Type B pancreatic cell (in vitro differentiated cells): ENCODE measurements around the gene PAX9. TPM values are rescaled to one million over a fixed set of nuclear protein-coding genes. Genes with fewer than 3 reads are reported as not detected.
"Not testable (repeated sequence)": the region's sequence is repeated elsewhere in the genome, so short reads cannot be mapped to it uniquely, and the experiment has no call there.

ENCODE experiments used
- DNase-seq: peaks from one replicate; pipeline ENCODE4 v3.0.0; 2021; ENCODE audit warnings: mixed read lengths; ENCODE audit not compliant: unreplicated experiment; ENCODE audit errors: extremely low spot score
- H3K27ac Mint-ChIP-seq: 2 replicates; pipeline ENCODE4 v1.8.0; 2021; ENCODE audit warnings: mild to moderate bottlenecking, mixed read lengths
- H3K27me3 Mint-ChIP-seq: 2 replicates; pipeline ENCODE4 v1.8.0; 2021; ENCODE audit warnings: mixed read lengths
- H3K36me3 Mint-ChIP-seq: 2 replicates; pipeline ENCODE4 v1.8.0; 2021; ENCODE audit warnings: mixed read lengths
- H3K4me1 Mint-ChIP-seq: one replicate; pipeline ENCODE4 v1.8.0; 2021; ENCODE audit warnings: mixed read lengths; ENCODE audit not compliant: unreplicated experiment
- H3K4me3 Mint-ChIP-seq: 2 replicates; pipeline ENCODE4 v1.8.0; 2021; ENCODE audit warnings: mild to moderate bottlenecking, mixed read lengths
- H3K9me3 Mint-ChIP-seq: 2 replicates; pipeline ENCODE4 v1.8.0; 2021; ENCODE audit warnings: mixed read lengths
- total RNA-seq: library from RNA; stranded (reverse); gene quantifications from 2 replicates; pipeline ENCODE4 v1.2.1, GENCODE V29; 2021; ENCODE audit warnings: low replicate concordance
- TF ChIP-seq, protein P1 (sequence below): fragments of 200-600 bp; sonication (generic); conservative IDR thresholded peaks from 2 replicates; pipeline ENCODE4 v1.5.0; 2021; ENCODE audit warnings: antibody characterized with exemption, mild to moderate bottlenecking

Gene PAX9
- total RNA-seq, 1 donor from 2014 or later = 5.6 TPM

DNA sequence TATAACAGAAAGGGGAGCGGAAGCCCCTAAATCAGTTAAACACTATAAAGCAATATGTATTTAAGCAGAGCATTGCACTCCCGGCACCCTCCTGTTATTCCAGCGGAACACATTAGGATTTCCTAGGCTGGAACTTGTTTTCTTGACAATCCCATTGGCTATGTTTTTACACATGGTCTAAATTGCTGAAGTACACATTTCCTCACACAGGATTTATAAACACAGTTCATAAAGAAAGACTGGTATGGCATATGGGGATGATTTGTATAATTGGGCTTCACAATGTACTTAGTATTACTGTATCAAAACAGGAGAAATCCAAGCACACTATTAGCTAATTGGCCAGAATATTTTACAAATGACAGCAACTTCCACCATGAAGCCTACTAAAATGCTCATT, 23.3 kb downstream of the PAX9 start:
- Mint-ChIP-seq H3K4me1 (peaks cover 11% of the 10 kb centered on the region), H3K9me3 (peaks cover 5% of the 10 kb centered on the region), H3K27ac (no peak overlapping the region), H3K27me3 (peaks cover 15% of the 10 kb centered on the region), H3K4me3 (no peak overlapping the region), H3K36me3 (no peaks in the 10 kb centered on the region)
- DNase-seq = no peak
- TF ChIP-seq, protein P1, sequence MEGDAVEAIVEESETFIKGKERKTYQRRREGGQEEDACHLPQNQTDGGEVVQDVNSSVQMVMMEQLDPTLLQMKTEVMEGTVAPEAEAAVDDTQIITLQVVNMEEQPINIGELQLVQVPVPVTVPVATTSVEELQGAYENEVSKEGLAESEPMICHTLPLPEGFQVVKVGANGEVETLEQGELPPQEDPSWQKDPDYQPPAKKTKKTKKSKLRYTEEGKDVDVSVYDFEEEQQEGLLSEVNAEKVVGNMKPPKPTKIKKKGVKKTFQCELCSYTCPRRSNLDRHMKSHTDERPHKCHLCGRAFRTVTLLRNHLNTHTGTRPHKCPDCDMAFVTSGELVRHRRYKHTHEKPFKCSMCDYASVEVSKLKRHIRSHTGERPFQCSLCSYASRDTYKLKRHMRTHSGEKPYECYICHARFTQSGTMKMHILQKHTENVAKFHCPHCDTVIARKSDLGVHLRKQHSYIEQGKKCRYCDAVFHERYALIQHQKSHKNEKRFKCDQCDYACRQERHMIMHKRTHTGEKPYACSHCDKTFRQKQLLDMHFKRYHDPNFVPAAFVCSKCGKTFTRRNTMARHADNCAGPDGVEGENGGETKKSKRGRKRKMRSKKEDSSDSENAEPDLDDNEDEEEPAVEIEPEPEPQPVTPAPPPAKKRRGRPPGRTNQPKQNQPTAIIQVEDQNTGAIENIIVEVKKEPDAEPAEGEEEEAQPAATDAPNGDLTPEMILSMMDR = no peak

DNA sequence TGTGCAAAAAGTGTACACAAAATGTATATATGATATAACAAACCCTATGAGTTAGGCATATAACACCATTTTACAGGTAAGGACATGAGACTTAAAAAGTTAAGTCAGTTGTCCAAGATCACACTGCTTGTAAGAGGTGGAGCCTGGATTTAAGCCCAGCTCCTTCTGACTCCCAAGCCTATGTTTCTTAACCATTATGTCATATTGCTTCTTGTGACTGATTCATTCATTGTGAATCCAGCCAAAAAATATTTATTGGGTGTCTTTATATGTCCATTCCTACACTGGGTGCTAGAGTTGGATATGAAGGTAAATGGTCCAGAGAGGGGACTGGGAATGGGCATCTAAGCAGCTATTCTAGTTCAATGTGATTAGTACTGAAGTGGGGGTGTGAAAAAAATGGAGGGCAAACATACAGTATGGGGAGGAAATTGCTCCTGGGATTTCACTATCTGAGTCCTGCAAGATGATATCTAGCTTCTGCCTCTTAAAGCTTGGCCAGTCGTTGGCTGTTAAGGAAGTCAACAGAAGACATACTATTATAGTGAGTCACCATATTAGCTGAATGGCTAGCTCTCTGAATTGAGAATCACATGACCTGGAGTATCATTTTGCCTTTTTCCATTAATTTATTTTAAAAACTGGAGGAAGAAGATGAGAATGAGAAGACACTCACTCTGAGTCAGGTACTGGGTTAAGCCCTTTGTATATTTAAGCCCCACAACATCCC, 28.8 kb downstream of the PAX9 start:
- H3K27ac Mint-ChIP-seq = no peak overlapping the region
- TF ChIP-seq, protein P1 = no peak
- peaks cover 3% of the 10 kb centered on the region for H3K27me3 Mint-ChIP-seq
- H3K36me3 Mint-ChIP-seq = no peaks in the 10 kb centered on the region
- peaks cover 3% of the 10 kb centered on the region for H3K4me1 Mint-ChIP-seq
- H3K9me3 Mint-ChIP-seq = peaks cover 5% of the 10 kb centered on the region
- DNase-seq = no peak
- no peak overlapping the region for H3K4me3 Mint-ChIP-seq

DNA sequence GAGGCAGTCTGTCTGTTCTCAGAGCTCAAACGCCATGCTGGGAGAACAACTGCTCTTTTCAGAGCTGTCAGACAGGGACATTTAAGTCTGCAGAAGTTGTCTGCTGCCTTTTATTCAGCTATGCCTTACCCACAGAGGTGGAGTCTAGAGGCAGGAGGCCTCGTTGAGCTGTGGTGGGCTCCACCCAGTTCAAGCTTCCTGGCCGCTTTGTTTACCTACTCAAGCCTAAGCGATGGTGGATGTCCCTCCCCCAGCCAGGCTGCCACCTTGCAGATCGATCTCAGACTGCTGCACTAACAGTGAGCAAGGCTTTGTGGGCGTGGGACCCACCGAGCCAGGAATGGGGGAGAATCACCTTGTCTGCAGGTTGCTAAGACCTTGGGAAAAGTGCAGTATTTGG, 37.8 kb downstream of the PAX9 start:
- H3K27me3 Mint-ChIP-seq, H3K4me3 Mint-ChIP-seq, H3K36me3 Mint-ChIP-seq, DNase-seq, H3K27ac Mint-ChIP-seq, H3K9me3 Mint-ChIP-seq, H3K4me1 Mint-ChIP-seq: not testable (repeated sequence)

DNA sequence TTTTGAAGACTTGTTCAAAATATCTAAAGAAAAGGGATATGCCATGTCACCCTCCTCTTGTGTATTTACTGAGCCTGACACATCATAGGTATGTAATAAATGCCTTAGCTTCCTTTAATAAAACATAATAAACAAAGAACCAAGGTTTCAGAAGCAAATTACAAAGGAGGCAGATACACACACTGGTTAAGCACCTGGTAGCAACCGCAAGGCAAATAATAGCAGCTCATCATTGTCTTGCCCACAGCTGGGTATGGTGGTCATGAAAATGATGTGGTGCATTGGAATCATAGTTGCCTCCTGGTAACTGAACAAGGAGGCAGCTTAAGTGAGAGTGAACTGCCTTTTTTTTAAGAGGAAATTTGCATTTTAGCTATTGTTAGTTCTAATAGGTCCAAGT, 39.0 kb downstream of the PAX9 start:
- H3K36me3 Mint-ChIP-seq = no peaks in the 10 kb centered on the region
- peaks cover 3% of the 10 kb centered on the region for H3K4me1 Mint-ChIP-seq
- no peak overlapping the region for H3K27ac Mint-ChIP-seq
- TF ChIP-seq, protein P1 = no peak
- no peaks in the 10 kb centered on the region for H3K9me3 Mint-ChIP-seq
- no peak overlapping the region for H3K4me3 Mint-ChIP-seq
- H3K27me3 Mint-ChIP-seq = peaks cover 10% of the 10 kb centered on the region
- no peak for DNase-seq

DNA sequence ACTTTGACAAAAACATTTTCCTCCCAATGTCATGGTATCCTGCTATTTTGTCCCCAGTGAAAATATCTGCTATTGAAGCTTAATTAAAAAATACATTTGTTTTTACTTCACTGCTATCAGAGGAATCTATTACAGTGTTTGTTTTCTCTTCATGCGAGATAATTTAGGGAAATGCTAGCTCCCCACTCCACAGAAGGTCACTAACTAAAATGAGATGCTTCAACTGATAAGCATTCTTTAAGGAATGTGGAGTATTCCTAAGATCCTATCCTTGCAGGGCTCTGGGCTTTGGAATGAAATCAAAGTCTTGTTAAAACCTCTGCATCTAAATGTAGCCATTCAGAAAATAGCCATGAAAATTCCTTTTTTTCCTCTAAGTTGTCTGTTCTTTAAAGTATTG, 39.5 kb downstream of the PAX9 start:
- DNase-seq = no peak
- peaks cover 10% of the 10 kb centered on the region for H3K27me3 Mint-ChIP-seq
- TF ChIP-seq, protein P1 = no peak
- H3K4me1 Mint-ChIP-seq = peaks cover 3% of the 10 kb centered on the region
- no peaks in the 10 kb centered on the region for H3K9me3 Mint-ChIP-seq
- no peak overlapping the region for H3K27ac Mint-ChIP-seq
- H3K4me3 Mint-ChIP-seq = no peak overlapping the region
- H3K36me3 Mint-ChIP-seq = no peaks in the 10 kb centered on the region

DNA sequence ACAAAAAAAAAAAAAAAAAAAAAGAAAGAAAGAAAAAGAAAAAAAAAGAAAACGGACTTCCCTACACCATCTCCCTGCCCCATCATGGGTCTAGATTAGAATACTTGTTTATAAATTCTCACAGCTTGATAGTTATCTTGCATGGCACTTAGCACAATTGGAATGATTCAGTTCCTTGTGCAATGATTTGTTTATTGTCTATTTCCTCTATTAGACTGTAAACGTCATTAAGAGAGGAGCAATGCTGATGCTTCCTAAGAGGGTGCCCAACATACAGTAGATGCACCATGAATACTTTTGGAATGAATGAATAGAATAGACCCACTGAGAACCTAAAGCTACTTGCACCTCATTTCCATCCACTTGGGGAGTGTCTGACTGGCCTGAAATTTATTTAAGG, 40.8 kb downstream of the PAX9 start:
- H3K27me3 Mint-ChIP-seq = peaks cover 2% of the 10 kb centered on the region
- TF ChIP-seq, protein P1 = no peak
- H3K36me3 Mint-ChIP-seq = no peaks in the 10 kb centered on the region
- H3K4me1 Mint-ChIP-seq = peaks cover 3% of the 10 kb centered on the region
- no peak for DNase-seq
- no peaks in the 10 kb centered on the region for H3K9me3 Mint-ChIP-seq
- no peak overlapping the region for H3K27ac Mint-ChIP-seq
- no peak overlapping the region for H3K4me3 Mint-ChIP-seq
